ENCODE results near the gene SERGEF. TPM values are rescaled to one million over a fixed set of nuclear protein-coding genes. Genes with fewer than 3 reads are reported as not detected.
A peak's percentile ranks its signal among the peaks of the same experiment; 100 is the strongest.

SERGEF gene
- total RNA-seq, 1 experiment from 2014 or later: 30.8 TPM

DNA sequence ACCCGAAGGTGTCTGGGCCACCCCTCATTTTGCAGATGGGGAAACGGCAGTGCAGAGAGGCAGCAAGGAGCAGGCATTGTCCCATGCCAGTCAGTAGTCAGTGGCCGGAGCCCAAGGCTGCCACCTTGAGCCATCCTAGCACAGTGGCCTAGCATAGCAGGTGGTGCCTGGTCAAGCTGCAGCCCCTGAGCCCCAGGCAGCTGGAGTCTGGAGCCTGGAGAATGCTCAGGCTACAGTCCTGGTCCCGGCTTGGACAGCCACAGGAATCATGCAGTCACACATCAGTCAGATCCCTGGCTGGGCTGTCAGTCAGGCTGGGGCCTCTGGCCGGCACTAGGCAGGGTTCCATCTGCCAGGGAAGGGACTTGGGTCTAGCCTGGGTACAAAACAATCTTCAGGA is 259.7 kb downstream of the SERGEF start:
- no peak for DNase-seq (ENCODE audit: low read depth)

DNA sequence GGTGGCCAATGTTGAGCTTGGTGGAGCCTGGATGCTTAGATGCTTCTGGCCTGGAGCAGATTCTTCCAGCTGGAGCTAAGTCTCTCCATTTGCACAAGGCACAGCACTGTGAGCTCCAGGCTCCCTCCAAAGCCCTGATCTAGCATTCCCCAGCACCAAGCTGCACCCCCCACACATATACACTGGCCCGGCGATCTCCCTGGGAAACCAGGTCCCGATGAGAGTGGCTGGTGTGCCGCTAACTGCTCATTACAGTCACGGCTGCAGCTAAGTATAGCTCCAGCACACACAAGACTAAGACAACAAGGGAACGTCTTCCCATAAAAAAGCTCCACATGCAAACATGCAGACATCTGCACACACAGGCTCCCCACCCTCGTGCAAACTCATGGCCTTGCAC is 260.7 kb downstream of the SERGEF start:
- DNase-seq (ENCODE audit: low read depth): no peak

GRCh38 chr11:17751558-17751957 is 261.3 kb downstream of the SERGEF start:
- no peak for DNase-seq (ENCODE audit: low read depth)

- DNase-seq (ENCODE audit: low read depth): no peak
These were observed 262.1 kb downstream of the SERGEF start for GRCh38 chr11:17750801-17751165.

GRCh38 chr11:17750013-17750800 is 262.6 kb downstream of the SERGEF start:
- no peak for DNase-seq (ENCODE audit: low read depth)

GRCh38 chr11:17748761-17749721 is 263.8 kb downstream of the SERGEF start:
- DNase-seq (ENCODE audit: low read depth): no peak

DNA sequence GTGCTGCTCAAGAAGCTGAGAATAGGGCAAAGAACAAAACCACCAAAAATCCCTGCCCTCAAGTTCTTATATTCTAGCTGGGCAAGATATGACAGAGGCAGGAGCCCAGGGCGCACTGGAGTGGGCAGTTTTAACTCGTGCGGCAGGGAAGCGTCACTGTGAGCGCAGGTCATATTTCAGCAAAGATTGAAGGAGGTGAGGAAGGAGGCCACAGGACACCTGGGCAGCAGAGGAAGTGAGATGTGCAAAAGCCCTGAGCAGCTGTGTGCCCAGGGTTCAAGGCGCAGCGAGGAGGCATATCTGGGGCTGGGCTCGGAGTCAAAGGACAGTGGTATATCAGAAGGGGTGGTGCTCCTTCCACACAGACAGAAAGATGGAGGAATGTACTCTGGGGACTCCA is 264.8 kb downstream of the SERGEF start:
- DNase-seq (ENCODE audit: low read depth): no peak

GRCh38 chr11:17747131-17747955 is 265.5 kb downstream of the SERGEF start:
- DNase-seq (ENCODE audit: low read depth): peak; percentile 44

DNA sequence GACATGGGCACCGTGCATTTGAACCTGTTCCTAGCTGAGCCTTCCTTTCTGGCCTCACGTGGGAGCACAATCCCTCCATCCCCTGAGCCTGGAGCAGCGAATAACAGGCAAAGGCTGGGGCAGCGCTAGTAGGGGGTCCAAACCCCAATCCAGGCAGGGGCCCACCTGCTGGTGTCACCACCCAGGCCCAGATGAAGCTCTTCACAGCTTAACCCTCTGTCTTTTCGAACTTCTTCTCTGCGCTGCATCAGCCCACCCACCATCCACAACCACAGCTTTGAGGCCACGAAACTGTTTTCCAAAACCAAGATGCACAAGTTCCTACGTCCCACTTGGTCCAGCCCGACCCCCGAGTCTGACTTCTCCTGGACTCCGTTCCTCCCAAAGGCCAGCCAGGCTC is 266.8 kb downstream of the SERGEF start:
- no peak for DNase-seq (ENCODE audit: low read depth)

DNA sequence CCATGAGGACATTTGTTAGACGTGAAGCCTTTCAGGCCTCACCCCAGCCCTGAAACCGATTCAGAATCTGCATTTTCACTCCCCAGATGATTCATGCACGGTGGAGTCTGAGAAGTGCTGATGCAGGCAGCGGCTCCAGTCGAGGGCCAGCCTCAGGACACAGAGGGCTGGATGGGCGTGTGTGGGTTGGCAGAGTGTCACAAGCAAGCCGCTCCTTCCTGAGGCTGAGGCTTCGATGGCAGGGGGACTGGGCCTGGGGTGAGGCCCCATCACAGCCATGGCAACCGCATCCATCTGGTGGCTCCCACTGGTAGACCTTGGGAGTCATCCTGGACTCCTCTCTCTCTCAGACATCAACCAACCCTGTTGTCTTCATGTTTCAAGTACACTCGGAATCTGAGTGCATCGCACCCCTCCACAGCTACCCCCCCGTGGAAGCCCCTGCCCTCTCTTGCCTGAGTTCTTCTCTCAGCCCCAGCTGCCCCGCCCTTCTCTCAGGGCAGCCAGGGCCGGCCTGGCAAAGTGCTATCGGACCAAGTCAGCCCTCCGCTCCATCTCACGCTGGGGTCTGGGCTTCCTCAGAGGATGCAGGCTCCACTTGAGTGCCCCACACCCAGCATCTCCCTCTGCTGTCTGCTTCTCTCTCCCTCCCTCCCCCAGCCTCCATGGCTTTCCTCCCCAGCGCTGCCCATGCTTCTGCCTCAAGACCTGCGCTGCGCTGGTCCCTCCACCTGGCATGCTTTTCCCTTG is 267.6 kb downstream of the SERGEF start:
- peak; percentile 28 for DNase-seq (ENCODE audit: low read depth)

- peak; percentile 71 for DNase-seq (ENCODE audit: low read depth)
These were observed 268.5 kb downstream of the SERGEF start for GRCh38 chr11:17744151-17744940.

- peak; percentile 84 for DNase-seq (ENCODE audit: low read depth)
These were observed 269.1 kb downstream of the SERGEF start for GRCh38 chr11:17743808-17744119.

GRCh38 chr11:17743026-17743807 is 269.6 kb downstream of the SERGEF start:
- no peak for DNase-seq (ENCODE audit: low read depth)

- no peak for DNase-seq (ENCODE audit: low read depth)
These were observed 270.8 kb downstream of the SERGEF start for GRCh38 chr11:17742019-17742418.

DNA sequence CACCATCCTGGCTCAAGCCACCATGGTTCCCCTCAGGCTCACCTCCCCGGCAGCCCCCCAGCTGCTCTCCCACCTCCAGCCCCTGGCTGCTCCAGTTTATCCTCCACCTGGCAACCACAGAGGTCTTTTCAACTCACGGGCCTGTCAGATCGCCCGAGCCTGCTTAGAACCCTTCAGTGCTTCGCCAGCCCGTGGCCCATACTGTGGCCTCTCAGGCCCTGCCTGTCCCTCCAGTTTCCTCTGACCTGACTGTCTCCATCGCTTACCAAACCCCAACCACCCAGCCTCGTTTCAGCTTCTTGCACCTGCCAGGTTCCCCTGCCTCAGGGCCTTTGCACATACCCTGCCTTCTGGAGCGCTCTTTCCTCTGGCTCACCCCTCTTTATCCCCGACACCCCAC is 271.4 kb downstream of the SERGEF start:
- no peak for DNase-seq (ENCODE audit: low read depth)

GRCh38 chr11:17740649-17741235 is 272.1 kb downstream of the SERGEF start:
- DNase-seq (ENCODE audit: low read depth): no peak

- no peak for DNase-seq (ENCODE audit: low read depth)
These were observed 272.9 kb downstream of the SERGEF start for GRCh38 chr11:17739945-17740338.

DNA sequence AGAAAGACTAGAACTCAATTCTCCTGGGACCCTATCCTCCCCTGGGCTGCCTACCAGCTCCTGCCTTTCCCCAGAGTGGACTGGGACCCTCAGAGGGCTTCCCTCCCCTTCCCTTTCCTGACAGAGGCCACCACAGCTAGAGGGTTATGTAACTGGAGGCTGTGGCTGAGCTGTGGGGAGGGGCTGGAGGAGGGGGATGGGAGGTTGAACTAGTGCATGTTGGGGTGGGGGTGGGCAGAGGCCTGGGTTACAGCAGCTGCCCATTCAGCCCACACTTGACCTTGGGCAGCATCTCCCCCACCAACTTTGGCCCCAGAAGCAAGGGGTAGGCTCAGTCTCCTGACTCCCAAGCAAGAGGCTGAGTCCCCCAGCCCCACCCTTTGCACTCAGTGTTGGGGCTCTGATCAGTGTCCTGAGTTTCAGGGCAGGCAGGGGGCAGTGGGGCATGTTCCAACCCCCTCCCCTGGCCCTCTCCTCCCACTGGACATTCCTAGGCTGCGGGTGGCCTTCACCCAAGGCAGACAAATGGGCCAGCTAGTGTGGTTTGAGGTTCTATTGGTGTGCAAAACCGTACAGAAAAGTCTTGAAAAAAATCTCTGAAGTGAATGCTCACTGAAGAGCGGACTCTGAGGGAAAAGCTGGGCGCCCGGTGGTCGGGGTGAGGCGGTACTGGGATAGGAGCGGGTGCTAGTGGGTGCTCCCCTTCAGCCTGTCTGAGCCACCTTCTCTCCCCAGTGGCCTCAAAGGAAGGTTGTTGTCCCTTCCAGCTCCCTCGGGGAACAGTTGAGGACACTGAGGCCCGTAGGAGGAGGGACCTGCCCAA is 274.5 kb downstream of the SERGEF start:
- DNase-seq (ENCODE audit: low read depth): no peak

All from HT1080 (cell line).